Esophagus mucosa (tissue), 1 donor: ENCODE measurements around the gene INCENP. TPM values are rescaled to one million over a fixed set of nuclear protein-coding genes. Genes with fewer than 3 reads are reported as not detected.
A peak's percentile ranks its signal among the peaks of the same experiment; 100 is the strongest.
"Not testable (repeated sequence)": the region's sequence is repeated elsewhere in the genome, so short reads cannot be mapped to it uniquely, and the experiment has no call there.

ENCODE experiments used
- ATAC-seq: fragments of 200-7000 bp; cut with Tn5 transposase; one replicate; pipeline ENCODE4 v1.9.1; 2020
- total RNA-seq: library from RNA; stranded (reverse); gene quantifications from one replicate; pipeline ENCODE4 v1.2.4, GENCODE V29; 2023
- donor health status: DM: yes; HTN: yes; CAD: no.

Gene INCENP
- 52.8 TPM for total RNA-seq

DNA sequence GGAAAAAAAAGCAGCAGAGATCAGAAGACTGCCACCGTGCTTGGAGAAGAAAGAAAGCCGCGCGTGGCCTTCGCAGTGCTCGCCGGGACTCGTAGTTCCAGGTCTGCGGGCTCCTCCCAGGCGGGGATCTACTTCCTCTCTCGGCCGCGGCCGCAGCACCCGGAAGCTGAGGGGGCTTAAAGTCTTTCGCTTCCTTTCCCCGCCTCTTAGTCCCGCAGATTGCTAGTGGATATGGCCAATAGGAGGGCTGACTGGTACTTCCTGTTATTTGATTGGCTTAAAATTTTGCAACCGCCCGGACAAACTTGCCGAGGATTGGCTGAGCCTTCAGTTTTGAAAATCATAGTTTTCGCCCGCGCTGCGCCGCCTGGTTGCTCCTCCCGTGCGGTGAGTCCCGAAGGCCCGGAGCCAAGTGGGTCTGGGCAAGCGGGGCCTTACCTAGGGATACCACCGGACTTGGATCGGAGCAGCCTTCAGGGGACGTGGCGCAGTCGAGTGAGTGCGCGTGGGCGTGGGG lies at the start of gene INCENP:
TSS of gene INCENP (plus strand) at position 343 of the 517 bp plus-strand sequence. CDS start 4,151 bp downstream, outside the sequence.
- ATAC-seq = peak; percentile 96

DNA sequence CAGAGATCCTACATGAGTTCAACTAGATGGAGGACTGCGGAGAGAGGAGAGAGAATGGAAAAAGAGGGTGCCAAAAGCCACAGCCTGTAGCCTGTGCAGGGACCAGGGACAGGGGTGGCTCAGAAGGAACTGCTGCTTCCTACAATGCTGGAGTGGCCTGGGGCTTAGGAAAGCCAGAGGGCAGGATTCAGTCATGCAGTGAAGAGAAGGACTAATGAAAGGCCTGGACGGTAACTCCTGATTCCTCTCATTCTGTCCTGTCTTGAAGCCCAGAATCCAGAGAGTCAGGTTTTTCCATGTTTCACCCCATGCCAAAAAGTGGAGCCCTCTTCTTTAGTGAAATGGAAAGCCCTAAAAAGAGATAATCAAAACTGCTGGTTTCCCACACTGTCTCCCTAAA lies 48.4 kb upstream of the INCENP start:
- no peak for ATAC-seq

DNA sequence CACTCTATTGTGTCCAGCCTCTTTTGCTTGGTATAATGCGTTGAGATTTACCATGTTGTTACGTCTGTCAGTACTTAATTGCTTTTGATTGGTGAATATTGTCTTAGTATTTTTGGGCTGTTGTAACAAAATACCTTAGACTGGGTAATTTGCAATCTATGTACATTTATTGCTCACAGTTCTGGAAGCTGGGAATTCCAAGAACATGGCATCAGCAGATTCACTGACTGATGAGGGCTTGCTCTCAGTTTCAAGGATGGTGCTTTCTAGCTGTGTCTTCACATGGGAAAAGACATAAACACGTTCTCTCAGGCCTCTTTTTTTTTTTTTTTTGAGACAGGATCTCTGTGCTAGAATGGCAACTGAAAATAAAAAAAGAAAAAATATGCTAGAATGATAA lies 46.7 kb upstream of the INCENP start:
- ATAC-seq = no peak

DNA sequence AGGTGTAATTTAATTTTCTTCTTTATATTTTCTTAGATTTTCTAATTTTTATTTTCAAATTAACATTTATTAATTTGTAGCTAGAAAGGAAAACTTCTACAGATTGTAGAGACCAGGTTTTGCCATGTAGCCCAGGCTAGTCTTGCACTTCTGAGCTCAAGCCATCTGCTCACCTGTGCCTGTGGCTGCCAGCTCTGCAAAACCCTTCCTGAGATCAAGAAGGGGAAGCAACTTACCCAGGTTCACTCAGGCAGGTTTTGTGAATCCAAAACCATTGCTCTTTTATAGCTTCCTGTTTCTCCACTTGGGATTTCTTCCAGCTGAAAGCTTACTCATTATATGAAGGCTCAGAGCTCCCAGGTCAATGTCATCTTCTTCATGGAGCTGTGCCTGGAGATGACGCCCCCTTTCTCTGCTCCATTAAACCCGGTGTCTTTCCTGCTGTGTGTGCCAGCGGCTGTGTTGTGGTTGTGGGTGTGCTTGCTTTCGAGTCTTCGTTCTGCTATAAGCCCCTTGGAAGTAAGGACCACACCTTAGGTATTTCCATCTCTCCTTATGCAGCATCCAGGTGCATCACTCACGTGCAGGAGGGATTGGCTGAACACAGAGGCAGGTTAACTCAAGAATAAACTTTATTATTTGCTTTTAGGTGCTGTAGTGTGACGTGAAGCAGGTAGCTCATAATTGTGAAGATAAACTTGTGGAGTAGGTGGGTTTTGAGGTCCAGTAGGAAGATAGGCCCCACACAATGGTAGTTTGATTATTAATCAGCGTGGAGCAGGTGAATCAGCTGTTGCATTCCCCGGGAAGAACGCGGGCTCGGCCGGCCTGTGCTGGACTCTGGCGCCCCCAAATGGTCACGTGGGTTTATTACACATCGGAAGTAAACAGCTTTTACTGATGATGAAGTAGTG lies 42.2 kb upstream of the INCENP start:
- peak; percentile 91 for ATAC-seq

DNA sequence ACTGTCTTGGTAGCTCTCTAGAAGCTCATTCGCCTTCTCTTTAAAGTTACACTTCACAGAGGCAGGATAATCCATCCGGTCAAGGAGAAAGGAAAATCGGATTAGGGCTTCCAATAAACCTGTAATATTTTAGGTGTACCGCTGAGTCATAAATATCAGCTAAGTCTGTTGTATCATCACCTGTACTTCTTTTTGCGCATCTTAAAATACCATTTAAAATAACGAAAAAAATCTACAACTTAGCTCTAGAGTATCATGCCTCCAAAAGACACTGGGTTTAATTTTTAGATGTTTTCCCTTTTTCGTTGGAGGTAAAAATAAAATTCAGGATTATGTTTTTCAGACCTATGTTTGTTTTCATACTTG lies 41.5 kb upstream of the INCENP start:
- ATAC-seq = no peak

DNA sequence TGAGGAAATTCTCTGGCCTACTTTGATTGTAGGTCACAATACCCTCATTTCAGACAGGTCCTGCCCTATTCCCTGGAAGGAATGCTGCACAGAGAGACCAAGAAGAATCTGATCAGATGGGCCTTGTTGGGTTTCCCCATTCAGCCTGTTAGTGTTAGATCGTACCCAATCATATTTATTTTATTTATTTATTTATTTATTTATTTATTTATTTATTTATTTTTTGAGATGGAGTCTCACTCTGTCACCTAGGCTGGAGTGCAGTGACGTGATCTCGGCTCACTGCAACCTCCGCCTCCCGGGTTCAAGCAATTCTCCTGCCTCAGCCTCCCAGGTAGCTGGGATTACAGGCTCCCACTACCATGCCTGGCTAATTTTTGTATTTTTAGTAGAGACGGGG lies 39.0 kb upstream of the INCENP start:
- not testable (repeated sequence) for ATAC-seq

DNA sequence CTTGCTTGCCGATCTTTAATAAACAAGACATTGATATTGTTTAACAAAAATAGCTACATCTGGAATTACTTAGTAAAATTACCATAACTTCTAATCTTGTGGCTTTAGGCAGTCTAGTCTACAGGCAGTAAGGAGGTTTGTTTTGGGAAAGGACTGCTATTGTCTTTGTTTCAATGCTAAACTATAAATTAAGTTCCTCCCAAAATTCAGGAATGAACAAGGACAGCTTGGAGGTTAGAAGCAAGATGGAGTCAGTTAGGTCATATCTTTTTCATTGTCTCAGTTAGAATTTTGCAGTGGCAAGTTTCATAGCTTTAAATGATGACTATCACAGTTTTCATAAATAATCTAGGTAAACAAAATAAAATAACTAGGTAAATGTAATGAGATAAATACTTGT lies 36.1 kb upstream of the INCENP start:
- ATAC-seq = no peak

DNA sequence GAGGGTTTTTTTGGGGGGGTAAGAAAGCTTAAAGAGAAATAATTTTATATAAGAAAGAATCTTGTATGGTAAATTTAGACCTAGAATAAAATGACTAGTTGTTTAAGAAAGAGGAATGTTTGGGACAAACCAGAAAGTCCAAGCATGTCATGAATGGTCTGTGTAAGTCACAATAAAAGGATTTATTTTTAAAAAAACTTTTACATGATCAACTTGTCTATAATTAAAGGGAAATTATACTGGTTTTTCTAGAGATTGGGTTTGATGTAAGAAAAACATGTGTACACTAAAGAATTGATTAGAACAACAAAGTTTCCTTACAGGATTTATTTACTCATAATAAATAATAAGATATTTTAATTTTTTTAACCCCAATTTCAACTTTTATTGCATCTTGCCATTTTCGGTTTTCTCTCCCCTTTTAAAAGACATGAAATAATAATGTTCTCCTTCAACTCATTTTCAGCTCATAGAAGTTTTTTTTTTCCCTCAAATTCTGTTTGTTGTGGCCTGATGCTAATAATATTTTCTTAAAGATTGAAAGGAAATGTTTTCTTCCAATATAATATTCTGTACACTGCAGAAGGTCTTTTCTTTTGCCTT lies 35.4 kb upstream of the INCENP start:
- no peak for ATAC-seq

DNA sequence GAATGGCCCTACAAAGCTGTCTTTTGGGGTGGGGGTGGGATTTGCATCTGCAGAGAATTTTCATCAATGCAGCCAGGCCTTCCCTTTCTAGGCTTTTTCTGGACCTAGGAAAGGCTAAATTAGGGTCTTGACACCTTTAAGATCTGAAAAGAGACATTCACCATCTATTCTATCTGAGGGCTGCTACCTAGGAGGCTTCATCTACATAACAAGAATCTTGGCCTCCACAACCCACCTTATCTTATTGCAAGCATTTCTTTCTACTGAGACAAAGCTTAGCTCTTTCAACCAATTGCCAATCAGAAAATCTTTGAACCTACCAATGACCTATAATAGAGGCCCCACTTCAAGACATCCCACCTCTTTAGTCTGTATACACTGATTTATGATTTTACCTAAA lies 20.7 kb upstream of the INCENP start:
- no peak for ATAC-seq

DNA sequence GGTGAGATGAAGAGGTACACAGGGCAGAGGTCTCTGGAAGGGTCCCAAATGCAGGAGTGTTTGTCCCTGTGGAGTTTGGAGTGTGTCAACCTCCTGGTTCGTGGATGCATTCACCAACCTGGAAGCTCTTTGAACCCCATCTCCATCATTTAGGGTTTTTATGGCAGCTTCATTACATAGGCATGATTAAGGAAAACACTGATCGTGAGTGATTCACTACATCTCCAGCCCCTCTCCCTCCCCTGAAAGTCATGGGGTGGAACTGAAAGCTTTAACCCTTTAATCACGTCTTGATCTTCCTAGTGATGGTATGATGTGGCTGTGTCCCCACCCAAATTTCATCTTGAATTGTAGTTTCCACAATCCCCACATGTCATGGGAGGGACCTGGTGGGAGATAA lies 19.8 kb upstream of the INCENP start:
- no peak for ATAC-seq

DNA sequence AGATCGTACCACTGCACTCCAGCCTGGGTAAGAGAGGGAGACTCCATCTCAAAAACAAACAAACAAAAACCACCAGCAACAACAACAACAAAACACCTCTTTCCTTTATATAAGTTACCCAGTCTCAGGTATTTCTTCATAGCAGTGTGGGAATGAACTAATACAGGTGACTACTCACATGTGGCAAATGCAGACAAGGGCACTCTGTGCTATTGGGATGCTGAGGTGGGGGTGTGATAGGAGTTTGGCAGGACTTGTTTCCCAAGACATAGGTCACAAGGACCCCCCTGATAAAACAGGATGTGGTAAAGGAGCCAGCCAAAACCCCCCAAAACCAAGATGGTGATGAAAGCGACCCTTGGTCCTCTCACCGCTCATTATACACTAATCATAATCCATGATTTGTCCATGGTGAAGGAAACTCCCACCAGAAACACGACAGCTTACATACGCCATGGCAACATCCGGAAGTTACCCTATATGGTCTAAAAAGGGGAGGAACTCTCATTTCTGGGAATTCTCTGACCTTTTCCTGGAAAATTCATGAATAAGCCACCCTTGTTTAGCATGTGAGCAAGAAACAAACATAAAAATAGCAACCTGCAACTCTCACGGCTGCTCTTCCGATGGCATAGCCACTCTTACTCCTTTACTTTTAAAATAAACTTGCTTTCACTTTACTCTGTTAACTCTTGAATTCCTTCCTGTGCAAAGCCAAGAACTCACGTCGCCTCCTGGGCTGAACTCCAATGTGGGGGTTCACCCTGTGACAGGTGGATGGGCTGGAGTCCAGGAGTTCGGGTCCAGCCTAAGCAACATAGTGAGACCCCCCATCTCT lies 18.8 kb upstream of the INCENP start:
- ATAC-seq = peak; percentile 34

DNA sequence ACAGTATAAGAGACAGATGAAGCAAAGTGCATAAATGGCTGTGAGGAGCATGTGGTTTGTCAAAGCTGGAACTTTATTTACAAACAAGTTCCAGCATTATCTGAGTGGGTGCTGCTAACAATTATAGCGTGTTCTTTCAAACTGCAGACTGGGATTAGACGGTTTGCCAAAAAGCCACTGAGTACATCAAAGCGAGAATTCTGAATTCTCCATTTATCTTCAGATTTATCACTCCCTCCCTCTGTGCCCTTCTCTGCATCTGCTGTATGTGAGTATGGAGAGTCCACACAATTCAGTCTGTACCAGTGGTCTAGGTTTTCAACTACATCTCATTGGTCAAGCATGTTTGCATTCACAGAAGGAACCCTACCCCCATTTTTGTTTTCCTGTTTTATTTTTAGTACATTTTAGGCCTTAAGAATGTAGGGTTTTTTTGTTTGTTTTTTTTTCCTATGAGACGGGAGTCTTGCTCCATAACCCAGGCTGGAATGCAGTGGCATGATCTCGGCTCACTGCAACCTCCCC lies 18.1 kb upstream of the INCENP start:
- no peak for ATAC-seq

DNA sequence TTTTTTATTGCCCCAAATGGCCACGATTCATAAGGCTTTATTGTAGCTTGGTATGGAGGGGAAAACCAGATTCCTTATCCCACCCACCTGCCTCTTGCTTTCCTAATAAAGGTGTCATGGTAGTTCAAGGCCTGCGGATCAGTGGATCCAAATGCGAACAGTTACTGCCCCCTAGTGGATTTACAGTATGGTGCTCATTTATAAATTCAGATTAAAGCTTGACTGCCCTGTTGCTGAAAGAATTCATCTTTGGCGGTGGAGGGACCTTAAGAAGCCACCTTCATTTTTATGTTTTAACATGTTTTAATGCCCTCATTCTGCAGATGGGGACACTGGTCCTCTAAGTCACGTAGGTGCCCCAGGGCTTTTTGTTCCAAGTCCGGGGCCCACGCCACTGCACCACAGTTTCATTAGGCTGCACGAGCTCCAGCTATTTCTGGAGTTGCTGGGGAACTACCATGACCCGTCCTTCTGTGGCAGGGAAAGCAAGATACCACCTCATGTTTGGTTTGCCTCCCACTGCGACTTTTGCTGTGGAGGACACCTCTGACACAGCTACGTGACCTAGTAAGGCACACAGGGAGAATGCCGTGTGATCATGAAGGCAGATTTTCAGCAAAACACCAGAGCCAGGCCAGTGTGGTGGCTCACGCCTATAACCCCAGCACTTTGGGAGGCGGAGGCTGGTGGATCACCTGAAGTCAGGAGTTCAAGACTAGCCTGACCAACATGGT lies 15.6 kb upstream of the INCENP start:
- peak; percentile 48 for ATAC-seq

DNA sequence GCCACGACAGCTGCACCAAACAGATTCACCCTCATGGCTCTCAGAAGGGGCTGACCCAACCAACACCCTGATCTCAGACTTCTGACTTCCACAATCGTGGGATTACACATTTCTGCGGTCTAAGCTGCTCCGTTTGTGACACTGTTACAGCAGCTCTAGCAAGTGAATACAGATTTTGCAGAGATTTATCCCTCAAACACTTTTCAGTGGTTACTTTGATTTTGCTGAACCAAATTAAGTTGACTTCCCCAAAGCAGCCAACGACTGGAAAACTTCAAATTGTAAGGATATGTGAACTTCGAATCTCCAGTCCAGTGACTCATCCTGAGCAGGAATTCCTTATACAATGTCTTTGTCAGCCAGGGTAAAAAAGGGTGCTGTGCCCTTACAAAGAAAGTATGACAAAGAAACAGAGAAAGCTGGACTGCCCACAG lies 14.8 kb upstream of the INCENP start:
- peak; percentile 49 for ATAC-seq

DNA sequence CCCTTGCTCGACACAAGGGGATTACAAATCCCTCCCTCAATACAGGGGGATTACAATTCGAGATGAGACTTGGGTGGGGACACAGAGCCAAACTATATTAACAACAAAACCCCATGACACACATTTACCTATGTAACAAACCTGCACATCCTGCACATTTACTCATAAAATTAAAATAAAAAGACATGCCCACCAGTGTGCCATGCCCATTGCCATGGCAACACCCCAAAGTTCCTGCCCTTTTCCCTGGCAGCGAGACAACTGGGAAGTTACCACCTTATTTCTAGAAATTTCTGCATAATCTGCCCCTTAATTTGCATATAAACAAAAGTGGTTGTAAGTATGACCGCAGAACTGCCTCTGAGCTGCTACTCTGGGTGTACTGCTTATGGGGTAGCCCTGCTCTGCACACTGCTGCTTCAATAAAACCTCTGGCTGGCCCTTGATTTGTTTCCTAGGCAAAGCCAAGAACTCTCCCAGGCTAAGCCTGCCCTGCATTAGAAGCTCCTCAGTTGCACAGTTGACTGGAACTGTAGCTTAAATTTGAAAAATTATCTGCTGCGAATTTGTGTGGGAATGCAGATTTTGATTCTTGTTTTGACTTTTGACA lies 8.6 kb upstream of the INCENP start:
- ATAC-seq = no peak

DNA sequence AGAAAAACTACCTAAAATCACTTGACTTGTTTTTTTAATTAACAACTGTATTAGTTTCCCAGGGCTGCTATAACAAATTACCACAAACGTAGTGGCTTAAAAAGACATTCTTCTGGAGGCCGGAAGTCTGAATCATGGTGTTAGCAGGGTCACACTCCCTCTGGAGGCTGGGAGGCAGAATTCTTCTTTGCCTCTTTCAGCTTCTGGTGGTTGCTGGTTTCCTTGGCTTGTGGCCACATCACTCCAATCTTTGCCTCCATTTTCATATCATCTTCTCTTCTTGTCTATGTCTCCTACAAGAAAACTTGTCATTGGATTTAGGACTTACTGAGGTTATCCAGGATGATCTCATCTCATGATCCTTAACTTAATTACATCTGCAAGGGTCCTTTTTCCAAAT lies 7.4 kb upstream of the INCENP start:
- no peak for ATAC-seq

DNA sequence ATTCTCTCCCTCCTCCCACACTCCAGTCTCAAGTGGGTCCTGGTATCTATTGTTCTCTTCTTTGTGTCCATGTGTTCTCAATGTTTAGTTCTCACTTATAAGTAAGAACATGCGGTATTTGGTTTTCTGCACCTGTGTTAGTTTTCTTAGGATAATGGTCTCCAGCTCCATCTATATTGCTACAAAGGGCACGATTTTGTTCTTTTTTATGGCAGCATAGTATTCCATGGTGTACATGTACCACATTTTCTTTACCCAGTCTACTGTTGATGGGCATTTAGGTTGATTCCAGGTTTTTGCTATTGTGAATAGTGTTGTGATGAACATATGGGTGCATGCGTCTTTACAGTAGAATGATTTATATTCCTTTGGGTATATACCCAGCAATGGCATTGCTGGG lies 4.2 kb upstream of the INCENP start:
- no peak for ATAC-seq

DNA sequence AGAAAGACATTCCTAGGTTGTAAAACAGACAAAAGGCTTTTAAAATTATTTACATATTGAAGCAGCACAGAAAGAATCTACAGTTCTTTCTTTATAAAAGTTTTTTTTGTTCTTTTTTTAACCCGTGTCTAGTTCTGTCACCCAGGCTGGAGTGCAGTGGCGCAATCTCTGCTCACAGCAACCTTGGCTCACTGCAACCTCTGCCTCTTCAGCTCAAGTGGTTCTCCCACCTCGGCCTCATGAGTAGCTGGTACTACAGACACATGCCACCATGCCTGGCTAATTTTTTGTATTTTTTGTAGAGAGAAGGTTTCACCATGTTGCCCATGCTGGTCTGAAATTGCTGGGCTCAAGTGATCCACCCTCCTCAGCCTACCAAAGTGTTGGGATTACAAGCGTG lies 3.8 kb upstream of the INCENP start:
- no peak for ATAC-seq

DNA sequence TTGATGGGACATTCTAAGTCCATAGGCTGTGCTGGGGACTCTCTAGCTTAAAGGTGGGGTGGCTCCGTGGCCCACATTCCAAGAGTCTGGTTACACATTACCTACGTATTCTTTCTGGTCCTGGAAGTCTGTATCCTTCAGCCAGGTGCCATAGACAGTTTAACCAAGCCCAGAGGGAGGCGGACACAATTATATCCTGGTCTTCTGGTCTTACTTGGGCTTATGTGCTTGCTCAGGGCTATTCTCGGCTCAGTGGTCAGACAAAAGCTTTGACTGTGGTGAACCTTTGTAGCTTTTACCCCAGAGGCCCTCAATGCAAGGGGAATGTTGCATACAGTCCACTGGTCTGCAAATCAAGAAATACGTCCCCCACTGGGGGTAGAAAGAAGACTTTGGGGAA lies 3.4 kb upstream of the INCENP start:
- ATAC-seq = no peak

DNA sequence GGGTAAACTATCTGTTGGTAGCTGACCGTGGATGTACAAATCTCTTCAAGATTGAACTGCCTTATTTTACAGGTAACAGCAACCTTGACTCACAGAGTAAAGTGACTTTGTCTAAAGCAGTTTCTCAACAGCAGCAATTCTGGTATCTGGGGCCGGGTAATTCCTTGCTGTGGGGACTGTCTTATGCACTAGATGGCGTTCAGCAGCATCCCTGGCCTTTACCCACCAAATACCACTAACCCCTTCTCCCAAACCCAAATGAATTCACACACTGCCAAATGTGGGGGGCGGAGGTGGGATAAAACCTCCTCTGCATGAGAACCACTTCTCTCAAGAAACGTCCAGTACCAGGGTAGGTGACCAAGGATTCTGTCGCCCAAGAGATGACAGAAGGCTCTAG lies 1.7 kb upstream of the INCENP start:
- ATAC-seq = no peak
